ENCODE measurements around the gene SIRPA. TPM values are rescaled to one million over a fixed set of nuclear protein-coding genes. Genes with fewer than 3 reads are reported as not detected.

The SIRPA gene
- total RNA-seq, 1 donor from 2014 or later: 25.5 TPM

GRCh38 chr20:1876975-1877608 is 18.1 kb upstream of the SIRPA start:
- Histone ChIP-seq H3K27me3 (ENCODE audit: low read depth) (peaks cover 3% of the 10 kb centered on the region), H3K36me3 (no peaks in the 10 kb centered on the region), H3K4me3 (no peak overlapping the region), H3K4me1 (peaks cover 16% of the 10 kb centered on the region), H3K9me3 (replicated peaks) (no peaks in the 10 kb centered on the region), H3K27ac (replicated peaks) (no peak overlapping the region)
- intact Hi-C loops (cut with micrococcal nuclease): no loop called here
- no peak for DNase-seq
- no peak for TF ChIP-seq CTCF (IDR thresholded peaks at IDR 0.05; ENCODE audit: borderline replicate concordance)

- Histone ChIP-seq H3K9me3 (replicated peaks) (no peaks in the 10 kb centered on the region), H3K4me3 (no peak overlapping the region), H3K36me3 (no peaks in the 10 kb centered on the region), H3K27me3 (ENCODE audit: low read depth) (no peaks in the 10 kb centered on the region), H3K4me1 (peaks cover 18% of the 10 kb centered on the region), H3K27ac (replicated peaks) (no peak overlapping the region)
- intact Hi-C loops (cut with micrococcal nuclease): no loop called here
- DNase-seq: no peak
- no peak for TF ChIP-seq CTCF (IDR thresholded peaks at IDR 0.05; ENCODE audit: borderline replicate concordance)
Observed at GRCh38 chr20:1877609-1878200, 17.5 kb upstream of the SIRPA start.

GRCh38 chr20:1879369-1879768 is 15.8 kb upstream of the SIRPA start:
- H3K4me1 ChIP-seq: peaks cover 26% of the 10 kb centered on the region
- intact Hi-C loops (cut with micrococcal nuclease): no loop called here
- no peak overlapping the region for H3K4me3 ChIP-seq
- H3K9me3 ChIP-seq (replicated peaks): no peaks in the 10 kb centered on the region
- no peaks in the 10 kb centered on the region for H3K36me3 ChIP-seq
- no peak for TF ChIP-seq CTCF (IDR thresholded peaks at IDR 0.05; ENCODE audit: borderline replicate concordance)
- H3K27me3 ChIP-seq (ENCODE audit: low read depth): no peaks in the 10 kb centered on the region
- H3K27ac ChIP-seq (replicated peaks): no peak overlapping the region
- no peak for DNase-seq

- Histone ChIP-seq H3K4me1 (peaks cover 26% of the 10 kb centered on the region), H3K27ac (replicated peaks) (no peak overlapping the region), H3K27me3 (ENCODE audit: low read depth) (no peaks in the 10 kb centered on the region), H3K36me3 (no peaks in the 10 kb centered on the region), H3K9me3 (replicated peaks) (no peaks in the 10 kb centered on the region), H3K4me3 (no peak overlapping the region)
- intact Hi-C loops (cut with micrococcal nuclease): no loop called here
- no peak for TF ChIP-seq CTCF (IDR thresholded peaks at IDR 0.05; ENCODE audit: borderline replicate concordance)
- DNase-seq: no peak
Observed at GRCh38 chr20:1879934-1880333, 15.3 kb upstream of the SIRPA start.

- intact Hi-C loops (cut with micrococcal nuclease): no loop called here
- Histone ChIP-seq H3K27me3 (ENCODE audit: low read depth) (no peaks in the 10 kb centered on the region), H3K4me3 (no peak overlapping the region), H3K4me1 (peaks cover 26% of the 10 kb centered on the region), H3K27ac (replicated peaks) (no peak overlapping the region), H3K9me3 (replicated peaks) (no peaks in the 10 kb centered on the region), H3K36me3 (no peaks in the 10 kb centered on the region)
- DNase-seq: no peak
- no peak for TF ChIP-seq CTCF (IDR thresholded peaks at IDR 0.05; ENCODE audit: borderline replicate concordance)
Observed at GRCh38 chr20:1880529-1881239, 14.5 kb upstream of the SIRPA start.

All from left ventricle myocardium inferior (tissue), 1 donor.